ENCODE data around the gene RXRA.

The RXRA gene

GRCh38 chr9:134298000-134298399, 28.3 kb upstream of the RXRA start:
- TF ChIP-seq CTCF (IDR thresholded peaks at IDR 0.05; ENCODE audit: insufficient read depth, missing control alignments), result no peak
- no peak for DNase-seq (ENCODE audit: insufficient read length, low spot score)
- no peak for FAIRE-seq

GRCh38 chr9:134299068-134299467, 27.2 kb upstream of the RXRA start:
- FAIRE-seq (no peak), DNase-seq (ENCODE audit: insufficient read length, low spot score) (no peak)
- TF ChIP-seq CTCF (IDR thresholded peaks at IDR 0.05; ENCODE audit: insufficient read depth, missing control alignments), result no peak

- TF ChIP-seq CTCF (IDR thresholded peaks at IDR 0.05; ENCODE audit: insufficient read depth, missing control alignments), result no peak
- FAIRE-seq (no peak), DNase-seq (ENCODE audit: insufficient read length, low spot score) (no peak)
Measured at GRCh38 chr9:134299883-134300282, 26.4 kb upstream of the RXRA start.

GRCh38 chr9:134301387-134302129, 24.7 kb upstream of the RXRA start:
- TF ChIP-seq CTCF (IDR thresholded peaks at IDR 0.05; ENCODE audit: insufficient read depth, missing control alignments), result no peak
- DNase-seq (ENCODE audit: insufficient read length, low spot score) (no peak), FAIRE-seq (no peak)

- no peak for FAIRE-seq
- DNase-seq (ENCODE audit: insufficient read length, low spot score), result no peak
- no peak for TF ChIP-seq CTCF (IDR thresholded peaks at IDR 0.05; ENCODE audit: insufficient read depth, missing control alignments)
Measured at GRCh38 chr9:134302130-134302817, 24.0 kb upstream of the RXRA start.

- DNase-seq (ENCODE audit: insufficient read length, low spot score) (no peak), FAIRE-seq (no peak)
- no peak for TF ChIP-seq CTCF (IDR thresholded peaks at IDR 0.05; ENCODE audit: insufficient read depth, missing control alignments)
Measured at GRCh38 chr9:134303601-134304000, 22.7 kb upstream of the RXRA start.

- no peak for TF ChIP-seq CTCF (IDR thresholded peaks at IDR 0.05; ENCODE audit: insufficient read depth, missing control alignments)
- FAIRE-seq (no peak), DNase-seq (ENCODE audit: insufficient read length, low spot score) (no peak)
Measured at GRCh38 chr9:134304261-134304660, 22.0 kb upstream of the RXRA start.
